Fibroblast of skin of right quadriceps (primary cell): ENCODE data around the gene UBA3.
A peak's percentile ranks its signal among the peaks of the same experiment; 100 is the strongest.

ENCODE experiments used
- DNase-seq: peaks from one replicate; pipeline ENCODE4 v3.0.0-alpha.2; 2013

UBA3 gene

DNA sequence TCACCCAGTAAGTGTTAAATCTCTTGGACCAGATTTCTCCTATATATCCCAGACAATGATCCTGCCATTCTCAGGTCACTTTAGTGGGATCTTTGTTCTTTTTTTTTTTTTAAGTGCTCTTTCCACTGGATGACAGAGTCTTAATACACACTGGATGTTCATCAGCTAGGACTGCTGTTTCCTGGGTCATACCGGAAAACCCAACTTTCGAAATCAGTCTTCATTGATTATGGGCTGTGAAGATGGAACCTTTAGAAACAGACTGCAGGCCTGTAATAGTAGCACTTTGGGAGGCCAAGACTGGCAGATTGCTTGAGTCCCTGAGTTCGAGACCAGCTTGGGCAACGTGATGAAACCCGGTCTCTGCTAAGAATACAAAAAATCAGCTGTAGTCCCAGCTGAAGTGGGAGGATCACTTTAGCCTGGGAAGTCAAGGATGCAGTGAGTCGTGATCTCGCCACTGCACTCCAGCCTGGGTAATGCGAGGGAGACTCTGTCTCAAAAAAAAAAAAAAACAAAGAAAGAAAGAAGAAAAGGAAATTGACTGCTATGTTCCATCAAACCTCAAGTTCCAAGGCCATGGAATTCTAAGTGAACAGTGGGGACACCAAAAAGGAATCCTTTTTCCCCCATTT is 69.0 kb downstream of the UBA3 start:
- peak; percentile 28 for DNase-seq

DNA sequence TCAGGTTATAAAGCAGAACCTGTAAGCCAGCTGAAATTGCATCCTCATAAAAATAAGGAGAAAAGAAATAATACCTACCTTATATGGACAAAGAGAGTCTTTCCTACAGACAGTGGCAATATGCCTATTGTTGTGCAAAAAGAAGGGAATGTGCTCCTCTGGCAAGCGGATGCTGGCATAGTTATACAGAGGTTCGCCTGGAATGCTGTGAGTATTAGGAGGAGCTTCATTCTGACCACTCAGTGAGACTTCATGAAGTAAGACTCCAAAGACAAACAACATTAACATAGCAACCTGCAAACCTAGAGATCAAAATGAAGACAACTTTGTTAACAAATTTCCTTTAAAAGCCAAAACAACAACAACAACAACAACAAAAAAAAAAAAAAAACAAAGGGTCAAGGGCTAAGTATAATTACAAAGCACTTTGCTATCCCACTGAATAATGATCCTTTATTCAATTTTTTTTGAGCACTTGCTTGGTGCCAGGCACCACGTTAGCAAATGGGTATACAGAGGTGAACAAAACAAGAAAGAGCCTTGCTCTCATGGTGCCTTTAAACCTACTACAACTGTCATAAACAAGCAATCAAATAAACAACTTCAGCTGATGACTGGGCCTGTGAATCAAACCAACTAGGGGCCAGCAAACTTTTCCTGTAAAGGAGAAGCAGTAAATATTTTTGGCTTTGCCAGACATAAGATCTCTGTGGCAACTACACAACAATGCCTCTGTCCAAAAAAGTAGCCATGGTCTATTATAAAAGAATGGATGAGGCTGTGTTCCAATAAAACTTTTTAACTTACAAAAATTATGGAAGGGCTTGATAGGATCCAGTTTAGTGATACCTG is 70.4 kb downstream of the UBA3 start:
- DNase-seq: peak; percentile 84

DNA sequence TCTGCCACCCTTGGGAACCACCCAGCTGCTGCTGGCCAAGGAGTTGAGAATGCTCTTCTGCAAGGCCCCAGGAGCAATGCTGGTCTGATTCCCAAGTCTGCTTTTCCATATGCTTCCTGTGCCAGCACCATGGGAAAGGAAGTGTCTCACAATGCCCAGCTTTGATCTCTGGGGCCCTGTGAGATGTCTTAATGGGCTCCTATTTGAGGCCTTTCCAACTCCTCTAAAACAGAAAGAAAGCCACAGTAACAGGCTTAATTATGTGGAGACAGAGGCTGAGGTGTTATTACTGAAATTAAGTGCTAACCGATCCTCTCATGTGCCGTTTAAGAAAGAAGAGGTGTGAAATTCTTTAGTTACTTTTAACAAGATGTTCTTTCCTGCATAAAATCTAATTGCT is 71.2 kb downstream of the UBA3 start:
- no peak for DNase-seq

DNA sequence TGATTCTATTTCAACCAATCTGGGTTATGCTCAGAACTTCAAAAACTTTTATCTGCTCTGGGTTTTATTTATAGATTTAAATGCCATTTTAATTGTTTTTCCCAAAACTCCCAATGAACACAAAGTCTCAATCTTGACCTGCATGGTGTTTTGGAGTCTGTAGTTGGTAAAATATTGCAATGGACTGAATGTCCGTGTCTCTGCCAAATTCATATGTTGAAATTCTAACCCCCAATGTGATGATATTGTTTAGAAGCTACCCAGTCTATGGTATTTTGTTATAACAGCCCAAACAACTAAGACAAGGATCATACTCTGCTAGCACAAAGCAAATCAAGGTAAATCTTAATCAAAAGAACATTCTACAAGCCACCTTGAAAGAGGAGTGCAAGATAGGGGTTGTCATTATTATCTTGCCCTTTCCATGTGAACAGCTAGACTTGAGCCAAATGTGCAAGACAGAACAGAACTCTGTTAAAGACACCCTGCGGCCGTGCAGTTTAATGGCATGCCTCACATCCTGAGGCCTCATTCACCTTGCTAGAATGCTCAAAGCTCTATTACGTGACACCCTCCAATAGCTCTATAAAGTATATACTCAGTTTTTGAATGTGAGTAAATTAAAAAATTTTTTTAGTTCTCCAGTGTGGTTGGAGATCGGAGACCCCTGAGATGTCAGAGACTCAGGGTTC is 74.2 kb downstream of the UBA3 start:
- DNase-seq: no peak

DNA sequence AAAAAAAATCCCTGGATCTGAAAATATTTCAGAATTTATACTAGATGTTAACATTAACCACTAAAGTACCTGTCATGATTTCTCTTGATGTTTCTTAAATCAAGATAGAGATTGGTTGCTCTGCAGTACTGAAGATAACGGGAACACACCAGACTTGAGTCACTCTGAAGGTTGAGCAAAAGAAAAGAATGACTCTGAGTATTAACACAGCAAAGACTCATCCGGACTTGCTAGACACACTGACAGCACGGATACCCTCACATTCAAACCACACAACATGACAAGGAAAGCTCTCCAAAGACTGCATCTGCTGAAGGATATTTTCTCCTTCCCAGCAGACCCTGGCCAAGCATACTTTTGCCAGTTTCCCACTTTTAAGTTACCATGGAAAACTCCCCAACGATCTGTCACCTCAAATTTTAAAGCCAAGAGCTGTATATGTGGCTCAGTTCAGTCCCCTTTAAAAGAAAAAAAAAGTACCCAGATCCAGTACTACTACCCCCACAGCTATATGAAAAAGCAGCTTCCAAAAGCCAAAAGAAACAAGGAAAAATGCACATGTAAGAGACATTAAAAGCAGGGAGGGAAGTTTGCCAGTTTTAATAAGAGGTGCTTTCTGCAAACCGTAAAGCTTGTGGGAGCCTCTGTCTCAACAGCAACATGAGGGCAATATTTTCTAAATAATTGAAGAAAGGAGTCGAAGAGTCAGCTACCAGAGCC is 74.9 kb downstream of the UBA3 start:
- peak; percentile 44 for DNase-seq
